Dendritic cell treated with granulocyte-macrophage colony-stimulating factor and Interleukin-4, amounts not matched to agents 40 ng/mL and 50 ng/mL, for 4 days (primary cell): ENCODE data around the gene AWAT1.

Experiments used
- H3K27ac Mint-ChIP-seq: one replicate; pipeline ENCODE4 v1.8.0; 2022; ENCODE audit warnings: mild to moderate bottlenecking, mixed read lengths
- H3K27me3 Mint-ChIP-seq: one replicate; pipeline ENCODE4 v1.8.0; 2022; ENCODE audit warnings: mild to moderate bottlenecking, mixed read lengths
- H3K36me3 Mint-ChIP-seq: one replicate; pipeline ENCODE4 v1.8.0; 2022; ENCODE audit warnings: low read depth, mixed read lengths
- H3K4me1 Mint-ChIP-seq: one replicate; pipeline ENCODE4 v1.8.0; 2022; ENCODE audit warnings: low read depth, mixed read lengths
- H3K4me3 Mint-ChIP-seq: one replicate; pipeline ENCODE4 v1.8.0; 2022; ENCODE audit warnings: mild to moderate bottlenecking, moderate library complexity, mixed read lengths
- H3K9me3 Mint-ChIP-seq: one replicate; pipeline ENCODE4 v1.8.0; 2022; ENCODE audit warnings: mixed read lengths
- intact Hi-C: fragments of 100-400 bp; cut with micrococcal nuclease; formaldehyde crosslinking; loops from one replicate; pipeline ENCODE4 v1.15.0; 2022

The AWAT1 gene

DNA sequence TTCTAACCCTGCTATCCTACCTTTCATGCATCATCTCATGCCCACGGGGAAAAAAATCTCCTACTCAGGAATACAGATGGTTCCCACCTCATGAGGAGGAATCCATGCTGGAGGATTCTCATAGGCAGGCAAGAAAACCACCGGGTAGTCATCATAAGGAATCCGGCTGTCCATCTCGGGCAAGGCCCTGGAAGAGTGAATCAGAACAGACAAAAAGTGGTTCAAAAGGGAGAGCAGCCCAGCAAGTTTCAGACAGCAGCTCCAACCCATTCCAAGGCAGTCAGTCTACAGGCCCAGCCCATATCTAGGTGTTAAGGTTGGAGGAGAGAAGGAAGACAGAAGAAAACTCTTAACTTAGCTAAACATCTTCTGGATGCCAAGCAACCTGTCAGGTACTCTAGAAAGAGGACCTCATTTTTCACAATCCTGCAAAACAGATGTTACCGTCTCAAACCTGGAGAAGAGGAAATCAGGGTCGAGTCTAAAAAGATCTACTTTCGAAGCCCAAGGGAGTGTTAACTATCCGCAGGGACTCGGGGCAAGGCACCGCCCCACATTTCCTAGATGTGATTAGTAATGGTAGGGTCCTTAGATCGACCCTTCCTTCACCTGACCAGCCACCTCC lies 54.8 kb downstream of the AWAT1 start:
- Mint-ChIP-seq H3K27me3 (no peaks in the 10 kb centered on the region), H3K4me3 (peak overlapping the region; percentile 83), H3K36me3 (peaks cover 37% of the 10 kb centered on the region), H3K4me1 (peaks cover 5% of the 10 kb centered on the region), H3K9me3 (no peaks in the 10 kb centered on the region), H3K27ac (peak overlapping the region; percentile 77)
- intact Hi-C loops: loop anchor here (1.0 kb wide), 1 partner anchor 156 kb away; the partner anchor contains the start of gene IGBP1
